Peyer's patch (tissue), 4 donors: ENCODE data around the gene MYLK.

Experiments
- CTCF ChIP-seq, 6 experiments: fragments of 450-650 bp in 4 of 6; fragments of 200-600 bp in 2 of 6; sonication (generic) in 1 of 6; IDR thresholded peaks; one replicate each; pipeline ENCODE4 v1.5.1; 2017 to 2019; ENCODE audit warnings: antibody characterized with exemption in 6 of 6, mild to moderate bottlenecking in 3 of 6, moderate library complexity in 1 of 6
- POLR2A ChIP-seq, 2 donors: fragments of 450-650 bp; IDR thresholded peaks; one replicate each; pipeline ENCODE4 v1.5.1; 2017; ENCODE audit warnings: antibody characterized with exemption in 2 of 2, mild to moderate bottlenecking in 2 of 2, moderate library complexity in 2 of 2

DNA sequence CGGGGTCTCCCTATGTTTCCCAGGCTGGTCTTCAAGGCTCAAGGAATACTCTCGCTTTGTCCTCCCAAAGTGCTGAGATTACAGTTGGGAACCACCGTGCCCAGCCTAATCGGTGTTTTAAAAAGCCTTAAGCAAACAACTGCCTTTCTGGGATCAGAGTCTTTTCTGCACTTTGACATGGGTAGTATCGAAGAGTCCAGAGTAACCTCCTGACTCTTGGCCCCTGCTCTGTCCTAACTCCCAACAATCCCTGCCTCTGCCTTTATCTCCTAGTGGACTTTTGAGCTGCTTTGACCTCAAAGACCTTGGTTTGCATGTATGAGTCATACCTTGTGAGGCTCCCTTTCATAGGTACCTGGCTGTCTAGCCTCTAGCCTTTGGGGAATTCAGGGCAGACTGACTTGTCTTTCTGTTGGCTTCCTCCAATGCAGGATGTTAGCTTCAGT lies 278.3 kb downstream of the MYLK start:
- TF ChIP-seq CTCF (IDR thresholded peaks at IDR 0.05), result no peak
- TF ChIP-seq POLR2A (IDR thresholded peaks at IDR 0.05), result no peak
